SK-N-MC (cell line): ENCODE measurements around the gene MAMSTR.

Experiments
- EZH2 ChIP-seq: fragments of 200-600 bp; sonication (generic); IDR thresholded peaks from one replicate; pipeline ENCODE4 v1.6.1; 2017; ENCODE audit warnings: antibody characterized with exemption
- FOXP2 ChIP-seq: optimal IDR thresholded peaks from 2 replicates; pipeline ENCODE3; 2011; ENCODE audit warnings: mild to moderate bottlenecking, moderate library complexity; ENCODE audit not compliant: insufficient read depth; ENCODE audit errors: extremely low read length, control extremely low read depth
- POLR2AphosphoS5 ChIP-seq: IDR thresholded peaks from 2 replicates; pipeline ENCODE4 v1.6.1; 2012; ENCODE audit warnings: mild to moderate bottlenecking, low read depth, low read length, borderline replicate concordance

DNA sequence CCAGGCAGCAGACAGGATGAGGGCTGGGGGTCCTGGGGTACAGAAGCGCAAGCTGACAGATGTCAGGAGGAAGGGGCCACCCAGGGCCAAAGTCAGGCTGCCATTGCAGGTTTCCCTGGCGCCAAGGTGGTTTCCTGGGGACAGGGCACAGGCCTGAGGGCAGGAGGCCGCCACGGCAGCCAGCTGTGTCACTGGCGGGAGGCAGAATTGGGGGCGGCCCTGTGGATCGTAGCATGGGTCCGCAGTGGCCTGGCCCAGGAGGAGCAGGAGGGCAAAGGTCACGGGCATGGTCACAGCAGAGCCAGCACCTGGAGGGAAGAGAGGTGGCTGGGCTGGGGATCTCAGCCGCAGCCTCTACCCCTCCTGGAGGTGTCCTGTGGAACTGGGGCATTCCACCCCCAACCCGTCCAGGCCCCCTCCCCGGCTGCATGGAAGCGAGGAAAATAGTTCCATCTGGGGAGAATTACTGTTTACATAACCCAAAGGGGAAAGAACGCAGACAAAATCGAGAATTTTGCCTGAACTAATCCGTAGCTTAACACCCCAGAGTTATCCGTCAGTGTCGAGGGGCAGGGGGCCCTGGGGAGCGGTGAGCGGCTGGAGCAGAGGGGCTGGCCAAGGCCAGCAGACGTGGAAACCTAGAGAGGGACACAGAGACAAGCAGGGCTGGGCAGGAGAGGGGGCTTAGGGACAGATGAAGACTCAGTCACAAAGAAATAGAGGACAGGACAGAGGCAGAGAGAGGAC is 48.7 kb downstream of the MAMSTR start:
- TF ChIP-seq EZH2 (no peak), POLR2AphosphoS5 (no peak), FOXP2 (no peak)
